HTR-8/SVneo (cell line): ENCODE data around the gene PRAMEF2.
"Not testable (repeated sequence)": the region's sequence is repeated elsewhere in the genome, so short reads cannot be mapped to it uniquely, and the experiment has no call there.

Source experiments
- DNase-seq: peaks from one replicate; pipeline ENCODE4 v3.0.0; 2011; ENCODE audit warnings: low spot score, mixed read lengths; ENCODE audit not compliant: insufficient read length
- FAIRE-seq: peaks from 2 replicates; lab custom pipeline; 2011; peaks lifted over from hg19 to GRCh38; lab: Jason Lieb, UNC

Gene PRAMEF2

GRCh38 chr1:12856786-12857185 lies at the start of gene PRAMEF2:
Gene PRAMEF2, plus strand, starts transcription at chr1:12857086. Its CDS starts 1,924 bp downstream, at chr1:12859010.
- DNase-seq, FAIRE-seq: not testable (repeated sequence)

- DNase-seq (no peak), FAIRE-seq (no peak)
Measured at GRCh38 chr1:12809933-12810332, 47.0 kb upstream of the PRAMEF2 start.

- FAIRE-seq (peak; percentile 13), DNase-seq (peak; percentile 30)
Measured at GRCh38 chr1:12810691-12811408, 46.0 kb upstream of the PRAMEF2 start.

GRCh38 chr1:12811409-12811784 lies 45.5 kb upstream of the PRAMEF2 start:
- FAIRE-seq (no peak), DNase-seq (no peak)

- not testable (repeated sequence) for FAIRE-seq, DNase-seq
Measured at GRCh38 chr1:12819061-12819460, 37.8 kb upstream of the PRAMEF2 start.

GRCh38 chr1:12831310-12831709 lies 25.6 kb upstream of the PRAMEF2 start, which contains the start of gene PRAMEF11:
Gene PRAMEF11, minus strand, starts transcription at chr1:12831410. Its CDS starts 2,621 bp downstream, at chr1:12828789.
- DNase-seq, FAIRE-seq: not testable (repeated sequence)

- not testable (repeated sequence) for DNase-seq, FAIRE-seq
Measured at GRCh38 chr1:12833251-12833650, 23.6 kb upstream of the PRAMEF2 start.

GRCh38 chr1:12848620-12849019 lies 8.3 kb upstream of the PRAMEF2 start, which contains the start of gene HNRNPCL1:
Gene HNRNPCL1, minus strand, starts transcription at chr1:12848720. Its CDS starts 431 bp downstream, at chr1:12848289.
- not testable (repeated sequence) for FAIRE-seq, DNase-seq

- DNase-seq: peak; percentile 5
- no peak for FAIRE-seq
Measured at GRCh38 chr1:12851779-12852178, 5.1 kb upstream of the PRAMEF2 start.

- not testable (repeated sequence) for DNase-seq, FAIRE-seq
Measured at GRCh38 chr1:12863131-12863880, 6.4 kb downstream of the PRAMEF2 start.

- not testable (repeated sequence) for FAIRE-seq
Measured at GRCh38 chr1:12878453-12878852, 21.6 kb downstream of the PRAMEF2 start.

GRCh38 chr1:12886101-12886500 lies 29.2 kb downstream of the PRAMEF2 start, which contains the start of gene PRAMEF4:
Gene PRAMEF4, minus strand, starts transcription at chr1:12886201. Its CDS starts 2,807 bp downstream, at chr1:12883394.
- not testable (repeated sequence) for DNase-seq

More at GRCh38 chr1:12878453-12878852, 21.6 kb downstream of the PRAMEF2 start:
- not testable (repeated sequence) for DNase-seq

GRCh38 chr1:12898170-12898569 lies 41.3 kb downstream of the PRAMEF2 start, which contains the start of gene PRAMEF10:
Gene PRAMEF10, minus strand, starts transcription at chr1:12898270. Its CDS starts 2,423 bp downstream, at chr1:12895847.
- not testable (repeated sequence) for DNase-seq, FAIRE-seq

More at GRCh38 chr1:12886101-12886500, 29.2 kb downstream of the PRAMEF2 start, which contains the start of gene PRAMEF4:
- FAIRE-seq: not testable (repeated sequence)

- not testable (repeated sequence) for FAIRE-seq, DNase-seq
Measured at GRCh38 chr1:12899186-12899585, 42.3 kb downstream of the PRAMEF2 start.

GRCh38 chr1:12903793-12904572 lies 47.1 kb downstream of the PRAMEF2 start:
- FAIRE-seq, DNase-seq: not testable (repeated sequence)
